ENCODE results near the gene KIAA0825.

KIAA0825 gene

GRCh38 chr5:94433397-94434163, 184.8 kb downstream of the KIAA0825 start:
- no peak for DNase-seq

- no peak for DNase-seq
These were observed 185.9 kb downstream of the KIAA0825 start for GRCh38 chr5:94432499-94432898.

- DNase-seq: no peak
These were observed 186.7 kb downstream of the KIAA0825 start for GRCh38 chr5:94431696-94432095.

- DNase-seq: no peak
These were observed 188.8 kb downstream of the KIAA0825 start for GRCh38 chr5:94429566-94429965.

- DNase-seq: no peak
These were observed 193.0 kb downstream of the KIAA0825 start for GRCh38 chr5:94425396-94425795.

GRCh38 chr5:94423411-94423810, 195.0 kb downstream of the KIAA0825 start:
- DNase-seq: no peak

GRCh38 chr5:94422812-94423211, 195.6 kb downstream of the KIAA0825 start:
- DNase-seq: no peak

- DNase-seq: no peak
These were observed 197.5 kb downstream of the KIAA0825 start for GRCh38 chr5:94420885-94421284.

GRCh38 chr5:94415798-94416197, 202.6 kb downstream of the KIAA0825 start:
- no peak for DNase-seq

- no peak for DNase-seq
These were observed 209.0 kb downstream of the KIAA0825 start for GRCh38 chr5:94409440-94409839.

GRCh38 chr5:94407023-94407422, 211.4 kb downstream of the KIAA0825 start:
- no peak for DNase-seq

- DNase-seq: no peak
These were observed 214.9 kb downstream of the KIAA0825 start for GRCh38 chr5:94403483-94403882.

GRCh38 chr5:94402096-94402495, 216.3 kb downstream of the KIAA0825 start:
- DNase-seq: no peak

GRCh38 chr5:94397508-94397907, 220.9 kb downstream of the KIAA0825 start:
- DNase-seq: no peak

- DNase-seq: no peak
These were observed 221.7 kb downstream of the KIAA0825 start for GRCh38 chr5:94396687-94397086.

- no peak for DNase-seq
These were observed 222.9 kb downstream of the KIAA0825 start for GRCh38 chr5:94395468-94395867.

GRCh38 chr5:94391996-94392395, 226.4 kb downstream of the KIAA0825 start:
- no peak for DNase-seq

GRCh38 chr5:94389515-94389899, 228.9 kb downstream of the KIAA0825 start:
- DNase-seq: no peak

- DNase-seq: no peak
These were observed 229.5 kb downstream of the KIAA0825 start for GRCh38 chr5:94388773-94389514.

GRCh38 chr5:94385767-94386166, 232.6 kb downstream of the KIAA0825 start:
- DNase-seq: no peak

GRCh38 chr5:94378062-94378461, 240.3 kb downstream of the KIAA0825 start:
- no peak for DNase-seq

GRCh38 chr5:94376672-94377345, 241.6 kb downstream of the KIAA0825 start:
- peak; percentile 51 for DNase-seq

- DNase-seq: no peak
These were observed 242.6 kb downstream of the KIAA0825 start for GRCh38 chr5:94375801-94376200.

GRCh38 chr5:94374336-94374735, 244.1 kb downstream of the KIAA0825 start:
- DNase-seq: no peak

Measured in GDM1 (cell line).